Caco-2 (cell line): ENCODE data around the gene ZNF189. TPM values are rescaled to one million over a fixed set of nuclear protein-coding genes. Genes with fewer than 3 reads are reported as not detected.

Experiments used
- BruUV-seq: library from RNA; stranded (reverse); fragments of 400-500 nt; replicated peaks from 2 replicates; lab custom pipeline; 2021; lab: Mats Ljungman, UMichigan
- CTCF ChIA-PET: fragments of 300-600 bp; sonication (Branson Sonifier 250); formaldehyde crosslinking; loops from one replicate; lab custom pipeline; 2022; ENCODE audit warnings: antibody characterized with exemption; lab: Charles Lee
- POLR2A ChIA-PET: fragments of 300-600 bp; sonication (Branson Sonifier 250); formaldehyde crosslinking; loops from one replicate; lab custom pipeline; 2022; ENCODE audit warnings: antibody characterized with exemption; lab: Charles Lee
- DNase-seq, 2 experiments: peaks; one replicate each; pipeline versions ENCODE4 v3.0.0 to v3.0.0-alpha.2; 2020 to 2022
- H3K27me3 ChIP-seq: replicated peaks from 2 replicates; pipeline ENCODE4 v1.6.0; 2011; ENCODE audit warnings: low read length; ENCODE audit not compliant: control insufficient read depth, insufficient read depth
- H3K36me3 ChIP-seq: 2 replicates; pipeline ENCODE4 v1.5.1; 2011; ENCODE audit warnings: low read length; ENCODE audit not compliant: control insufficient read depth, insufficient read depth
- H3K4me1 ChIP-seq: fragments of 250-450 bp; sonication (Bioruptor Pico); 2 replicates; pipeline ENCODE4 v1.5.1; 2020; ENCODE audit warnings: mild to moderate bottlenecking
- H3K4me3 ChIP-seq: 2 replicates; pipeline ENCODE4 v1.5.1; 2011; ENCODE audit warnings: low read depth, mild to moderate bottlenecking, control low read depth, low read length
- H3K9me3 ChIP-seq: fragments of 250-450 bp; sonication (Bioruptor Pico); 2 replicates; pipeline ENCODE4 v1.5.1; 2020; ENCODE audit warnings: mild to moderate bottlenecking, moderate library complexity
- H3K27ac Mint-ChIP-seq: one replicate; pipeline ENCODE4 v1.8.0; 2022; ENCODE audit warnings: mixed read lengths; ENCODE audit not compliant: unreplicated experiment
- H3K27me3 Mint-ChIP-seq: one replicate; pipeline ENCODE4 v1.8.0; 2022; ENCODE audit warnings: mixed read lengths; ENCODE audit not compliant: insufficient read depth, unreplicated experiment
- H3K36me3 Mint-ChIP-seq: one replicate; pipeline ENCODE4 v1.8.0; 2022; ENCODE audit warnings: mild to moderate bottlenecking, mixed read lengths; ENCODE audit not compliant: insufficient read depth, unreplicated experiment
- H3K4me1 Mint-ChIP-seq: one replicate; pipeline ENCODE4 v1.8.0; 2022; ENCODE audit warnings: low read depth, mixed read lengths; ENCODE audit not compliant: unreplicated experiment
- H3K4me3 Mint-ChIP-seq: one replicate; pipeline ENCODE4 v1.8.0; 2022; ENCODE audit warnings: mild to moderate bottlenecking, moderate library complexity, mixed read lengths; ENCODE audit not compliant: unreplicated experiment
- H3K9me3 Mint-ChIP-seq: one replicate; pipeline ENCODE4 v1.8.0; 2022; ENCODE audit warnings: mixed read lengths; ENCODE audit not compliant: unreplicated experiment
- CTCF ChIP-seq, 2 experiments: fragments of 200-600 bp in 1 of 2; IDR thresholded peaks; 1 replicate in 1 of 2; 2 replicates in 1 of 2; pipeline versions ENCODE4 v1.5.1 to v1.8.0; 2011 to 2022; ENCODE audit warnings: antibody characterized with exemption in 1 of 2, control low read depth in 1 of 2, inconsistent platforms in 1 of 2, low read depth in 1 of 2, low read length in 1 of 2, mild to moderate bottlenecking in 1 of 2, moderate library complexity in 1 of 2; ENCODE audit not compliant: insufficient read depth in 1 of 2, severe bottlenecking in 1 of 2, unreplicated experiment in 1 of 2
- intact Hi-C: fragments of 100-400 bp; cut with micrococcal nuclease; formaldehyde crosslinking; loops from one replicate; pipeline ENCODE4 v1.10.0; 2022; ENCODE audit not compliant: unreplicated experiment
- total RNA-seq: library from RNA; stranded (reverse); gene quantifications from 2 replicates; pipeline ENCODE4 v1.2.3, GENCODE V29; 2022

The ZNF189 gene
- total RNA-seq, 1 experiment from 2014 or later = 15.3 TPM

GRCh38 chr9:101418518-101419430 lies 20.1 kb downstream of the ZNF189 start:
- H3K36me3 ChIP-seq = no peaks in the 10 kb centered on the region
- H3K9me3 Mint-ChIP-seq = peaks cover 11% of the 10 kb centered on the region
- no peak overlapping the region for H3K4me3 ChIP-seq
- peaks cover 4% of the 10 kb centered on the region for H3K36me3 Mint-ChIP-seq
- POLR2A ChIA-PET = no interaction called here
- TF ChIP-seq CTCF (IDR thresholded peaks at IDR 0.05; ENCODE audit: insufficient read depth in 1 of 2, low read depth in 1 of 2, low read length in 1 of 2, severe bottlenecking in 1 of 2, unreplicated experiment in 1 of 2) = no peak
- no TSS peak for BruUV-seq
- no peaks in the 10 kb centered on the region for H3K4me1 Mint-ChIP-seq
- intact Hi-C loops = no loop called here
- H3K9me3 ChIP-seq = peaks cover 4% of the 10 kb centered on the region; the same call in 1 of the 2 replicates
- DNase-seq = no peak
- CTCF ChIA-PET = interaction anchor here (0.7 kb wide), 1 partner anchor 30 kb away, joined by 3 read pairs; no protein-coding TSS in a partner anchor
- no peaks in the 10 kb centered on the region for H3K27me3 ChIP-seq
- no peak overlapping the region for H3K4me3 Mint-ChIP-seq
- no peak overlapping the region for H3K27ac Mint-ChIP-seq
- peaks cover 10% of the 10 kb centered on the region for H3K4me1 ChIP-seq
- no peaks in the 10 kb centered on the region for H3K27me3 Mint-ChIP-seq

- intact Hi-C loops = no loop called here
- no peak overlapping the region for H3K27ac Mint-ChIP-seq
- no peaks in the 10 kb centered on the region for H3K36me3 ChIP-seq
- no peak for TF ChIP-seq CTCF (IDR thresholded peaks at IDR 0.05; ENCODE audit: insufficient read depth in 1 of 2, low read depth in 1 of 2, low read length in 1 of 2, severe bottlenecking in 1 of 2, unreplicated experiment in 1 of 2)
- ChIA-PET POLR2A (no interaction called here), CTCF (no interaction called here)
- no peaks in the 10 kb centered on the region for H3K27me3 ChIP-seq
- peaks cover 10% of the 10 kb centered on the region for H3K4me1 ChIP-seq
- H3K36me3 Mint-ChIP-seq = no peaks in the 10 kb centered on the region
- H3K4me1 Mint-ChIP-seq = no peaks in the 10 kb centered on the region
- H3K9me3 ChIP-seq = peaks cover 4% of the 10 kb centered on the region; the same call in 1 of the 2 replicates
- no peak for DNase-seq
- no peaks in the 10 kb centered on the region for H3K27me3 Mint-ChIP-seq
- no peak overlapping the region for H3K4me3 Mint-ChIP-seq
- peaks cover 9% of the 10 kb centered on the region for H3K9me3 Mint-ChIP-seq
- no peak overlapping the region for H3K4me3 ChIP-seq
- BruUV-seq = no TSS peak
Measured at GRCh38 chr9:101419863-101420262, 21.2 kb downstream of the ZNF189 start.

- H3K27ac Mint-ChIP-seq = no peak overlapping the region
- ChIA-PET POLR2A (no interaction called here), CTCF (no interaction called here)
- peaks cover 4% of the 10 kb centered on the region; the same call in 1 of the 2 replicates for H3K9me3 ChIP-seq
- H3K4me1 ChIP-seq = peaks cover 10% of the 10 kb centered on the region
- no peak for TF ChIP-seq CTCF (IDR thresholded peaks at IDR 0.05; ENCODE audit: insufficient read depth in 1 of 2, low read depth in 1 of 2, low read length in 1 of 2, severe bottlenecking in 1 of 2, unreplicated experiment in 1 of 2)
- no peaks in the 10 kb centered on the region for H3K36me3 ChIP-seq
- peaks cover 9% of the 10 kb centered on the region for H3K9me3 Mint-ChIP-seq
- H3K4me3 ChIP-seq = no peak overlapping the region
- intact Hi-C loops = no loop called here
- H3K27me3 Mint-ChIP-seq = no peaks in the 10 kb centered on the region
- no peak overlapping the region for H3K4me3 Mint-ChIP-seq
- no peaks in the 10 kb centered on the region for H3K4me1 Mint-ChIP-seq
- no peaks in the 10 kb centered on the region for H3K27me3 ChIP-seq
- BruUV-seq = no TSS peak
- H3K36me3 Mint-ChIP-seq = no peaks in the 10 kb centered on the region
- DNase-seq = no peak
Measured at GRCh38 chr9:101421653-101422065, 23.0 kb downstream of the ZNF189 start.
